HG03521 (cell line): ENCODE results near the gene PDPN.

Experiments used
- ATAC-seq: cut with Tn5 transposase; IDR thresholded peaks from one replicate; pipeline ENCODE4 v1.9.1; 2021; ENCODE audit warnings: mild to moderate bottlenecking, moderate library complexity; ENCODE audit not compliant: unreplicated experiment

Gene PDPN

GRCh38 chr1:13576926-13577325 lies 6.7 kb upstream of the PDPN start:
- ATAC-seq, result no peak

- no peak for ATAC-seq
Observed at GRCh38 chr1:13577846-13578245, 5.8 kb upstream of the PDPN start.

GRCh38 chr1:13581446-13581845 lies 2.2 kb upstream of the PDPN start:
- ATAC-seq, result no peak

GRCh38 chr1:13582713-13583443 lies 754 bp upstream of the PDPN start:
- ATAC-seq, result no peak

- ATAC-seq, result no peak
Observed at GRCh38 chr1:13583966-13584791, 547 bp downstream of the PDPN start.

GRCh38 chr1:13584876-13585611 lies 1.4 kb downstream of the PDPN start:
- ATAC-seq, result no peak

- no peak for ATAC-seq
Observed at GRCh38 chr1:13585612-13585991, 2.0 kb downstream of the PDPN start.

GRCh38 chr1:13586001-13586400 lies 2.4 kb downstream of the PDPN start:
- ATAC-seq, result no peak

- ATAC-seq, result no peak
Observed at GRCh38 chr1:13587256-13588030, 3.8 kb downstream of the PDPN start.

- no peak for ATAC-seq
Observed at GRCh38 chr1:13588946-13589796, 5.5 kb downstream of the PDPN start.

- no peak for ATAC-seq
Observed at GRCh38 chr1:13590486-13590885, 6.9 kb downstream of the PDPN start.

GRCh38 chr1:13593511-13594131 lies 10.0 kb downstream of the PDPN start:
- no peak for ATAC-seq

GRCh38 chr1:13595411-13595810 lies 11.8 kb downstream of the PDPN start:
- no peak for ATAC-seq

- no peak for ATAC-seq
Observed at GRCh38 chr1:13597166-13597565, 13.5 kb downstream of the PDPN start.

- ATAC-seq, result no peak
Observed at GRCh38 chr1:13600762-13601453, 17.3 kb downstream of the PDPN start.

GRCh38 chr1:13604176-13604575 lies 20.5 kb downstream of the PDPN start:
- ATAC-seq, result no peak

- ATAC-seq, result no peak
Observed at GRCh38 chr1:13604721-13605120, 21.1 kb downstream of the PDPN start.

- ATAC-seq, result no peak
Observed at GRCh38 chr1:13605159-13605558, 21.5 kb downstream of the PDPN start.

GRCh38 chr1:13607002-13607401 lies 23.4 kb downstream of the PDPN start:
- no peak for ATAC-seq
